HG02938 (cell line): ENCODE data around the gene GRM5.

Source experiments
- ATAC-seq: cut with Tn5 transposase; IDR thresholded peaks from one replicate; pipeline ENCODE4 v1.9.1; 2021; ENCODE audit warnings: mild to moderate bottlenecking, moderate library complexity; ENCODE audit not compliant: unreplicated experiment

GRM5 gene

DNA sequence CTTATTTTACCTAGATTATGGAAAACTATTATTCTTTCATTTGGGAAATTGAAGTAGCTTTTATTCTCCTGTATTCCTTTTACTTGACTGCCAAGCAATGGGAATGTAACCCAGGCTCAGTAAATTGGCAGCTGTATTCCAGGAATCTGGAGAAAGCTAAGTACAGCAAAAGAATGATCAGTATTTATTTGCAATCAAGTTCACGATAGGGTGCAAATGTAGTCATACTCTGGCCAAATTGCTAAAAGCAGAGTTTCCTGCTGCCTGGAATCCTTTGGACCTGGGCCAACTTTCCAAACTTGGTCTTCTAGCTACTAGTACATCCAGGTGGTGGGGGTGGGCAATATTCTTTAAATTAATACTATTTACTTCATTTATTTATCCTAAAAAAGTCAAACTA lies 442.3 kb downstream of the GRM5 start:
- ATAC-seq, result no peak

- no peak for ATAC-seq
Measured at GRCh38 chr11:88620568-88621130, 445.1 kb downstream of the GRM5 start.

GRCh38 chr11:88619656-88620385 lies 446.0 kb downstream of the GRM5 start:
- ATAC-seq, result no peak

DNA sequence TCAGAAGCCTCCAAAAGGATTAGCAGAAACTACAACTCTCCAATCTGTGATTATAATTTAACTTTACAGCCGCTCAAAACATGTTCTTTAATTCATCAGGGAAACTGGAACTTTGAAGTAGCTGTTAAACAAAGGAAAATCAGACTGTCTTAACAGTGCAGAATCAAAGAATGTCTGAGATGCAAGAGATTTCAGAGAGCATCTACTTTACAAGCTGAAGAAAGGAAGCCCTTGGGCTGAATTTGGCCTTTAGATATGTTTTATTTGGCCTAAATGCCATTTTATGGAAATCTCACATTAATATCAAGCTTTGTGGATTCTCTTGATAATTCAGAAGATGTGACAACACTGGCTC lies 446.7 kb downstream of the GRM5 start:
- ATAC-seq, result no peak

DNA sequence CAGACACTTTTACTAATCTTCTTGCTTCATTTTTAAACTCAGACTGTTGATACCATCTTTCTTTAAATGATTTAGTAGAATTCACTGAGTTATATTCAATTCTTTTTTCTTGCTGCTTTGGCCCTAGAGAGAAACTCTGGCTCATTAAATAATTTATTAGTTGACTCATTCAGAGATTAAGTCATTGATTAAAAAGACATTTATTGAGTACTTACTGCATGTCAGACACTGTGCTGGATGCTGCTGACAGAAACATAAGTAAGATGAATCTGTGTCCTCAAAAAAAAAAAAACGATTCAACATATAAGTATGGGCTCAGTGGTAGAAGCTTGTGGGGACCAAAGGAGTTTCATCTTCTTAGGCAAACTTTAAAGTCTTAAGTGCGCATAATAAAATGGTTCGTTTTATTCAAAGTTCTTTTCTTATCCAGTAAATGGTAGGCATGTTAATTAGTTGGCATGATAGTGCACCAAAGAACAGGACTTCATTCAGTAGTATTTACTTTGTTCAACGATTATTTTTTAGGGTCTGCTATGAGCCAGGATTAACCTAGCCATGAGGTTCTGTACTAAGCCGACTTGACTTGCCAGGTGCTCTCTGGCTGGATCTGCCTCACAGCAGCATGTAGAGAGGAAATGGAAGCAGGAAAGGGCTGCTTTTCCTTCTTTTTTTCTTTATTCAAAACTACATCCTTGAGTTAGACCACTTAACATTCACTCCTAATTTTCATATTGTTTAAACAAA lies 447.3 kb downstream of the GRM5 start:
- no peak for ATAC-seq

- ATAC-seq, result no peak
Measured at GRCh38 chr11:88617226-88617625, 448.6 kb downstream of the GRM5 start.

DNA sequence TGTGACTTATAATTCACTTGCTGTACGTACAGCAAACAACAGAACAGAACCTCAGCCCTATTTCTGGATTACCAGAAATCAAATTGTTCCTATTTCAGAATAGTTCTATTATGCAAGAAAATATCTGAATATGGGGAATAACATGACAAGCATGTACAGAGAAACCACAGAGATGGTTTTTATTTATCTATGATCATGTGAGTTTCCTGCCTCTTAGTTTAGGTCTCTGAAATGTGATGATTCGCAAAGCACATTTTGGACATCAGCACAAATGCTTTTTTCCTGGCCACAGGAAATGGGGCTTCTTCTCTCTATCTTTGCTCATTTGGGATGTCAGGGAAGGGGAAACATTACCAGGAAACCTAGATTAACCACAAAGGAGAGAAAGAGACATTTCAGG lies 461.5 kb downstream of the GRM5 start:
- no peak for ATAC-seq

DNA sequence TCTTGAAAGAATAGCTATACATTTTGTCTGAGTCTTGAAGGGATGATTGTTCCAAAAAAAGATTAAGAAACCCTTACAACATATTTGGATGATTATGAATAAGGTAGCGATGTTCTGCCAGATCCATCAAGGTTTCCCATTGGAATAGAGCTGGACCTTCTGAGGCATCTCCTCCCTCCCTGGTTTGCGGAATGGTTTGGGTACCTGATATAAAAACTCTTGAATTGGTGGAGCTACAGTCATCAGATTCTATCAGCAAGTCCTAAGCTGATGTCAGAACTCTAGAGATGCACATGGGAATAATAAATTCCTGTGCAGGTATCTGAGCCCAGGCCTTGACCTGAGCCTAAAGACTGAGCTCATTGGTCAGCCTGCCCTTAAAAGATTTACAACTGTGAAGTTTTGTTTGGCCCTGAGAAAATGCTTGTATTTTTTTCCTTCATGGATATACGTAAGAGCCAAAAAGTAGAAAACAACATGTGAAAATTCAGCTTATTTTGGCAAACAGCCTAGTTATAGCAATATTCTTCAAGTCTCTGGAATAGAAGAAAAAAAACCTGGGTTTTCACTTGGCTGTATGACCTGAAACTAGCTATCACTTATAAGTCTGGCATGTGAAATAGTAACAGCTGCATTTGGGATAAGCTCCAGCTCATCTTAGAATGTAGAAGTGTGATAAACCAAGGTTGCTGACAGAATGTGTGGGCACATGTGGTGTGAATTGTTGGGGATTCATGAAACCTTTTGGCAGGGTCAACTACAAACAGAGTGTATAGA lies 462.5 kb downstream of the GRM5 start:
- no peak for ATAC-seq

GRCh38 chr11:88597387-88597786 lies 468.4 kb downstream of the GRM5 start:
- no peak for ATAC-seq

DNA sequence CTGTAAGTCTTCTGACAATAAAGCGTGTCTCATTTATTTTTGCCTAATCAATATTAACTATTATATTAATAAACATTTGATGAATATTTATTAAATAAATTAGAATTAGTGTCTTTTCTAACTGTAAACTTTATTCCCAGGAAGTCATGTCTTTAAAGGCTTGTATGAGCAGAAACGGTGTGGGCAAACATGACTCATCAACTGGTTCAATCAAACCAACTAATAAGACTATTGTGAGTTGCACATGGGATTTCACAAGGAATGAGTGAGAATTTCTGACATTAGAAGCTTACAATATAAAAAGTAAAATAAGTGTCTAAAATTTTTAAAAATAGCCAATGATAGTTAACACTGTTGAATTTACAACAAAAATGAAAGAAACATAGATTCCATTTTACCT lies 469.0 kb downstream of the GRM5 start:
- no peak for ATAC-seq

GRCh38 chr11:88594274-88594950 lies 471.4 kb downstream of the GRM5 start:
- no peak for ATAC-seq

DNA sequence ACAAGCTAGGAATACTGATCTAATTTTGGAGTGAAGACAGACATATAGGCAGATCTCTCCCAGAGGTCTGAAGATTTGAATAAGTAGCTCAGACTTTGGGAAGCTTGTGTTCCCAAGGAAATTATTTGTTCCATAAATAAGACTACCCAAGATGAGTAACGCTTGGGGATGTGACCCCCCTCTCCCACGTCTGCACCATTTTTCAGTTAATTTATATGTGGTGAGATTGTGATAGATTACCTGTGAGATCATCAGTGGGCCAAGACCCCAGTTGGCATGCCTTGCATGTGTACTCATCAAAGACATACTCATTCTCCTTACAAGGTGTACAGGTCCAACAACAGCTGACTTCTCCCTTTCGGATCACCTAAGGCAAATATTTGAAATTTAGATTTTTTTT lies 475.4 kb downstream of the GRM5 start:
- no peak for ATAC-seq

- ATAC-seq, result no peak
Measured at GRCh38 chr11:88583251-88583650, 482.5 kb downstream of the GRM5 start.

DNA sequence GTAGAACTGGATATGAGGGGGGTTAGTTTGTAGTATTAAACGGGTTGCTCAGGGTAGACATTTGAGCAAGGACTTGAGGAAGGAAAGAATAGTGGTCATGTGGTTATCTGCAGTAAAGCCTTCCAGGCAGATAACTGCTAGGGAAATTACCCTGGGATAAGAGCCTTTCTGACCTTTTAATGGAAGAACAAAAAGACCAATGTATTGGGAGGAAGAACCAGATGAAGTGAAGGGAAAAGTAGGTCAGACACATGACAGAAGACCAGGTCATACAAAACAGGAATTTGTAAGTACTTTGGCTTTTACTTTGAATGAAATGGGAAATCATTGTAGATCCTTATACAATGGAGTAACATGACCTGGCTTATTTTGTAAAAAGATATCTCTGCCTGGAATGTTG lies 486.3 kb downstream of the GRM5 start:
- ATAC-seq, result no peak

DNA sequence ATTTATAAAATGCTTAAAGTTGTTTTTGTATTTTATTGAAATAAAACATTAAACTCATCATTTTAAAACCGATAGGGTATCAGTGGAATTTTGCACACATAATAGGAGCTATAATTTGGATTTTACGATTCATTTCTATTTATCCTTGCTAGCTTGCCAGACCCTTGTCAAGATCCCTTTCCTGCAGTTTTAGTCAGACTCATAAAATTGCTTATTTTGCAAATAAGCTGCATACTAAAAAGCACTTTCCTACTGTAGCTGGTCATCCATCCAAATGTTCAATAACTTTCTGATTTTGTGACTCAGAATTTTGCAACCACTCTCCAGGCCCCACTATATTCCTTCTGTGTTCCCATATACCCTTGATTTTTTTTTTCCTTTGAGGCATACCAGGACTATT lies 489.0 kb downstream of the GRM5 start:
- no peak for ATAC-seq

- ATAC-seq, result no peak
Measured at GRCh38 chr11:88575916-88576315, 489.9 kb downstream of the GRM5 start.

GRCh38 chr11:88569342-88569741 lies 496.4 kb downstream of the GRM5 start:
- ATAC-seq, result no peak

GRCh38 chr11:88555829-88556202 lies 510.0 kb downstream of the GRM5 start:
- ATAC-seq, result no peak

DNA sequence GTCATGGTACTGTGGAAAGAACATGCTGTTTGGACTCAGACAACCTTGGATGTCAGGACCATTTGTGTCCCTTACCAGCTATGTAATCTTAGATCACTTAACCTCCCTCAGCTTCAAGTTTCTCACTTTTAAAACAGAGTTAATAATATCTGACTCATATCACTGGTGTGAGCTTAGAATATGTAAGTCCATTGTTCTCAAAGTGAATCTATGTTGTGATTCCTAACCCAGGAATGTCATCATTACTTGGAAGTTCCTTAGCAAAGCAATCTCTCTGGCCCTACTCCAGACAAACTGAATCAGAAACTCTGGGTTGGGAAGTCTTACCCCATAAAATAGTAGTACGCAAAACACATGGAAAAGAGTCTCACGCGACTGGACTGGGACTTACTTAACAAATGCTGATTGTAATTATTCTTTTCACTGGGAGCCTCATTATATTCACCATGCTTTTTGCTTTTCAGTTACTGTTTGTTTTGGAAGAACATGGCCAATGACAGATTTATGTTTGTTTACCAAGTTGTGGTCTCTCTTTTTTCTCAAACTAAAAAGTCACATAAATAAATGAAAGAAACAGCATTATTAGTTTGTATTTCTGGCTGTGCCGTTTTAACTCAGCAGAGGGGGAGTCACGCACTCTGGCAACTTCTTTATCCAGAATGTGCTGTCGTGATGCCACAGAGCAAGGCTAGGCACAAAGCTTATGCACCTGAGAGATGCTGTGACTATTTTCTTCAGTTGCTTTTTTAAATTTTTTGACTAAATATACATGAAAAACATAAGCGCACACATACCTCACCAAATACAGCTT lies 510.6 kb downstream of the GRM5 start:
- ATAC-seq, result no peak

- ATAC-seq, result no peak
Measured at GRCh38 chr11:88553204-88553603, 512.6 kb downstream of the GRM5 start.
